GM21529 (cell line): ENCODE data around the gene UBE2J1.
A peak's percentile ranks its signal among the peaks of the same experiment; 100 is the strongest.
"Not testable (repeated sequence)": the region's sequence is repeated elsewhere in the genome, so short reads cannot be mapped to it uniquely, and the experiment has no call there.

Experiments used
- ATAC-seq: cut with Tn5 transposase; IDR thresholded peaks from one replicate; pipeline ENCODE4 v1.9.1; 2021; ENCODE audit not compliant: unreplicated experiment

The UBE2J1 gene

GRCh38 chr6:89321131-89321970, 31.2 kb downstream of the UBE2J1 start:
- ATAC-seq: peak; percentile 59

- ATAC-seq: no peak
Observed at GRCh38 chr6:89320012-89320559, 32.4 kb downstream of the UBE2J1 start.

- ATAC-seq: no peak
Observed at GRCh38 chr6:89317067-89317466, 35.5 kb downstream of the UBE2J1 start.

- no peak for ATAC-seq
Observed at GRCh38 chr6:89315249-89315885, 37.2 kb downstream of the UBE2J1 start, which contains the start of gene GABRR2. GABRR2 (minus strand) TSS chr6:89315299; CDS start chr6:89315165, 134 bp downstream.

GRCh38 chr6:89314692-89315091, 37.8 kb downstream of the UBE2J1 start:
- no peak for ATAC-seq

- no peak for ATAC-seq
Observed at GRCh38 chr6:89313006-89313405, 39.5 kb downstream of the UBE2J1 start.

GRCh38 chr6:89311853-89312531, 40.5 kb downstream of the UBE2J1 start:
- ATAC-seq: no peak

- ATAC-seq: no peak
Observed at GRCh38 chr6:89311530-89311852, 41.0 kb downstream of the UBE2J1 start.

GRCh38 chr6:89310929-89311328, 41.6 kb downstream of the UBE2J1 start:
- no peak for ATAC-seq

GRCh38 chr6:89308525-89309395, 43.8 kb downstream of the UBE2J1 start:
- ATAC-seq: no peak

GRCh38 chr6:89304517-89304916, 48.0 kb downstream of the UBE2J1 start:
- ATAC-seq: peak; percentile 43

GRCh38 chr6:89302936-89303335, 49.6 kb downstream of the UBE2J1 start:
- ATAC-seq: no peak

GRCh38 chr6:89302195-89302770, 50.2 kb downstream of the UBE2J1 start:
- ATAC-seq: no peak

- ATAC-seq: no peak
Observed at GRCh38 chr6:89301586-89302194, 50.8 kb downstream of the UBE2J1 start.

GRCh38 chr6:89299466-89299850, 53.1 kb downstream of the UBE2J1 start:
- ATAC-seq: no peak

GRCh38 chr6:89298680-89299465, 53.6 kb downstream of the UBE2J1 start:
- peak; percentile 38 for ATAC-seq

GRCh38 chr6:89297695-89298351, 54.7 kb downstream of the UBE2J1 start:
- ATAC-seq: peak; percentile 95

GRCh38 chr6:89295981-89296380, 56.5 kb downstream of the UBE2J1 start:
- ATAC-seq: no peak

- ATAC-seq: not testable (repeated sequence)
Observed at GRCh38 chr6:89295116-89295515, 57.4 kb downstream of the UBE2J1 start.
